ENCODE data around the gene KPNB1. TPM values are rescaled to one million over a fixed set of nuclear protein-coding genes. Genes with fewer than 3 reads are reported as not detected.
A peak's percentile ranks its signal among the peaks of the same experiment; 100 is the strongest.
"Not testable (repeated sequence)": the region's sequence is repeated elsewhere in the genome, so short reads cannot be mapped to it uniquely, and the experiment has no call there.

The KPNB1 gene
- total RNA-seq, 1 experiment from 2014 or later = 967 TPM

DNA sequence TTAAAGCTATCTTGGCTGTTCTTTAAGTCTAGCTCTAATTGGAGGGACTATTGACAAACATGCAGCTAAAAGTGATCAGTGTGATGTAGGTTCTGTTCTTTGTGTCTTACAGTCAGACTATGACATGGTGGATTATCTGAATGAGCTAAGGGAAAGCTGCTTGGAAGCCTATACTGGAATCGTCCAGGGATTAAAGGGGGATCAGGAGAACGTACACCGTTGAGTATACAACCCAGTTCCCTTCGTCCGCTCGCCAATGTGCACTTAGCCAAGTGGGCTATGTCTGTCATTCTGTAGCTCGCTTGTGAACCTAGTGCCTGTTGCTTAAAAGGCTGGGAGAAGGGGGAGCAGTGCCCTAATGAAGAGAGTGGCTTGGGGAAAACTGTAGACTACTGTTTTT, 28.5 kb downstream of the KPNB1 start:
- no peak overlapping the region for H3K4me3 ChIP-seq (ENCODE audit: low read depth, low read length)
- peaks cover 100% of the 10 kb centered on the region for H3K36me3 Mint-ChIP-seq (ENCODE audit: insufficient read depth, unreplicated experiment)
- TF ChIP-seq, protein P1, sequence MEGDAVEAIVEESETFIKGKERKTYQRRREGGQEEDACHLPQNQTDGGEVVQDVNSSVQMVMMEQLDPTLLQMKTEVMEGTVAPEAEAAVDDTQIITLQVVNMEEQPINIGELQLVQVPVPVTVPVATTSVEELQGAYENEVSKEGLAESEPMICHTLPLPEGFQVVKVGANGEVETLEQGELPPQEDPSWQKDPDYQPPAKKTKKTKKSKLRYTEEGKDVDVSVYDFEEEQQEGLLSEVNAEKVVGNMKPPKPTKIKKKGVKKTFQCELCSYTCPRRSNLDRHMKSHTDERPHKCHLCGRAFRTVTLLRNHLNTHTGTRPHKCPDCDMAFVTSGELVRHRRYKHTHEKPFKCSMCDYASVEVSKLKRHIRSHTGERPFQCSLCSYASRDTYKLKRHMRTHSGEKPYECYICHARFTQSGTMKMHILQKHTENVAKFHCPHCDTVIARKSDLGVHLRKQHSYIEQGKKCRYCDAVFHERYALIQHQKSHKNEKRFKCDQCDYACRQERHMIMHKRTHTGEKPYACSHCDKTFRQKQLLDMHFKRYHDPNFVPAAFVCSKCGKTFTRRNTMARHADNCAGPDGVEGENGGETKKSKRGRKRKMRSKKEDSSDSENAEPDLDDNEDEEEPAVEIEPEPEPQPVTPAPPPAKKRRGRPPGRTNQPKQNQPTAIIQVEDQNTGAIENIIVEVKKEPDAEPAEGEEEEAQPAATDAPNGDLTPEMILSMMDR (IDR thresholded peaks at IDR 0.05; ENCODE audit: insufficient read depth in 1 of 2, low read depth in 1 of 2, low read length in 1 of 2, severe bottlenecking in 1 of 2, unreplicated experiment in 1 of 2) = no peak
- H3K27me3 Mint-ChIP-seq (ENCODE audit: insufficient read depth, unreplicated experiment) = no peaks in the 10 kb centered on the region
- ChIA-PET CTCF (interaction anchor here (1.2 to 3.8 kb wide), 3 partner anchors 9 to 15 kb away, joined by 4 to 21 read pairs (median 5); no protein-coding TSS in a partner anchor), POLR2A (interaction anchor here (0.9 to 1.1 kb wide), 3 partner anchors 10 to 29 kb away, joined by 3 read pairs; partner anchors contain the start of gene KPNB1)
- H3K9me3 Mint-ChIP-seq (ENCODE audit: unreplicated experiment) = no peaks in the 10 kb centered on the region
- intact Hi-C loops (cut with micrococcal nuclease; ENCODE audit: unreplicated experiment) = no loop called here
- no peaks in the 10 kb centered on the region for H3K27me3 ChIP-seq (replicated peaks; ENCODE audit: control insufficient read depth, insufficient read depth, low read length)
- H3K27ac Mint-ChIP-seq (ENCODE audit: unreplicated experiment) = no peak overlapping the region
- no peak overlapping the region for H3K4me3 Mint-ChIP-seq (ENCODE audit: unreplicated experiment)
- H3K36me3 ChIP-seq (ENCODE audit: control insufficient read depth, insufficient read depth, low read length) = peaks cover 42% of the 10 kb centered on the region
- no peaks in the 10 kb centered on the region for H3K9me3 ChIP-seq
- no peak for DNase-seq
- BruUV-seq (replicated peaks) = no TSS peak
- no peaks in the 10 kb centered on the region; the same call in 1 of the 2 replicates for H3K4me1 ChIP-seq
- H3K4me1 Mint-ChIP-seq (ENCODE audit: low read depth, unreplicated experiment) = no peaks in the 10 kb centered on the region

DNA sequence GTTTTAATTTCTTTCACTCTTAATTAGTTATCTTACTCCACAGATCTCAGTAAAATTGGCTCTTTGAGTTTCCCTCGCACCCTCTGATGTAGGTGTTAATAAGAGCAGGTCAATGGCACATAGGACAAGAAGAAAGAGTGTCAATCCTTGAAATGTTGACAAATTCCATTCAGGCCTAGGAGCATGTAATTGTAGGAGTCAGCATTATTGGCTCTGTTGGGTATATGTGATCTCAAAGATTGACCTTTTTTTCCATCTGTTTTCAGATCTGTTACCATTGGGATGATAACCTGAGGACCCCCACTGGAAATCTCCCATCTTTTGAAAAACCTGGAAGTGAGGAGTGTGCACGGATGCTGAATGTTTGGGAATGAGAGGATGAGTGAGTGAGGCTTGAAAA, 32.4 kb downstream of the KPNB1 start:
- intact Hi-C loops (cut with micrococcal nuclease; ENCODE audit: unreplicated experiment) = no loop called here
- Mint-ChIP-seq H3K27ac (ENCODE audit: unreplicated experiment) (no peak overlapping the region), H3K36me3 (ENCODE audit: insufficient read depth, unreplicated experiment) (peaks cover 100% of the 10 kb centered on the region), H3K27me3 (ENCODE audit: insufficient read depth, unreplicated experiment) (no peaks in the 10 kb centered on the region), H3K4me3 (ENCODE audit: unreplicated experiment) (no peak overlapping the region), H3K4me1 (ENCODE audit: low read depth, unreplicated experiment) (no peaks in the 10 kb centered on the region), H3K9me3 (ENCODE audit: unreplicated experiment) (no peaks in the 10 kb centered on the region)
- ChIA-PET POLR2A (no interaction called here), CTCF (interaction anchor here (0.6 kb wide), 1 partner anchor 18 kb away, joined by 3 read pairs; no protein-coding TSS in a partner anchor)
- no peak for DNase-seq
- H3K4me1 ChIP-seq = no peaks in the 10 kb centered on the region
- TF ChIP-seq, protein P1 (IDR thresholded peaks at IDR 0.05; ENCODE audit: insufficient read depth in 1 of 2, low read depth in 1 of 2, low read length in 1 of 2, severe bottlenecking in 1 of 2, unreplicated experiment in 1 of 2) = no peak
- H3K36me3 ChIP-seq (ENCODE audit: control insufficient read depth, insufficient read depth, low read length) = peaks cover 25% of the 10 kb centered on the region
- H3K9me3 ChIP-seq = no peaks in the 10 kb centered on the region
- H3K4me3 ChIP-seq (ENCODE audit: low read depth, low read length) = no peak overlapping the region
- H3K27me3 ChIP-seq (replicated peaks; ENCODE audit: control insufficient read depth, insufficient read depth, low read length) = no peaks in the 10 kb centered on the region
- no TSS peak for BruUV-seq (replicated peaks)

DNA sequence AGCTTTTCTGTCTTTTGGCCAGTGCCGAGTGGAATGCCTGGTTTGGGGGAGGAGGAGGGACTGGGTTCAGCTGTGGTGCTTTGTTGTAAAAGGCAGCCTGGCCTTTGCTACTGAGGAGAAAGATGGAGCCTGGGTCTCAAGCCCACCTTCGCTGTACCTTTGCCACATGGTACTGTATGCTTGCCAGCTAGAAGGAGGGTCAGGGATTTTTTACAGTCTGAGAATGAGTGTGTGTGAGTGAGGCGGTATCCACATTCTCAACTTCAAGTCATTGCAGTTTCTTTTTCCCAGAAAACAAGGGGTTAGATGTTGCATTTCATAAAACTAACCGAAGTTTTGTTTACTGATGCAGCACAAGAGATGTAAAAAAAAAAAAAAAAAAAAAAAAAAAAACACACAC, 33.0 kb downstream of the KPNB1 start:
- H3K9me3 Mint-ChIP-seq (ENCODE audit: unreplicated experiment); H3K4me1 ChIP-seq; H3K9me3 ChIP-seq; H3K4me3 Mint-ChIP-seq (ENCODE audit: unreplicated experiment); H3K27me3 Mint-ChIP-seq (ENCODE audit: insufficient read depth, unreplicated experiment); DNase-seq; POLR2A ChIA-PET; H3K4me3 ChIP-seq (ENCODE audit: low read depth, low read length); H3K27ac Mint-ChIP-seq (ENCODE audit: unreplicated experiment); H3K4me1 Mint-ChIP-seq (ENCODE audit: low read depth, unreplicated experiment); H3K27me3 ChIP-seq (replicated peaks; ENCODE audit: control insufficient read depth, insufficient read depth, low read length); intact Hi-C loops (cut with micrococcal nuclease; ENCODE audit: unreplicated experiment): not testable (repeated sequence)
- peaks cover 24% of the 10 kb centered on the region for H3K36me3 ChIP-seq (ENCODE audit: control insufficient read depth, insufficient read depth, low read length)
- TSS peak; percentile 69 for BruUV-seq (replicated peaks)
- peaks cover 100% of the 10 kb centered on the region for H3K36me3 Mint-ChIP-seq (ENCODE audit: insufficient read depth, unreplicated experiment)
- CTCF ChIA-PET = interaction anchor here (0.6 kb wide), 1 partner anchor 21 kb away, joined by 4 read pairs; no protein-coding TSS in a partner anchor
